MM.1S (cell line): Measurements from ENCODE around the gene LRRC18.

Experiments used
- DNase-seq: peaks from one replicate; pipeline ENCODE4 v3.0.0-alpha.2; 2015
- H2AFZ ChIP-seq: fragments of 300-600 bp; sonication (generic); 2 replicates; pipeline ENCODE4 v1.6.0; 2016; ENCODE audit warnings: antibody characterized with exemption, low read length
- H3F3A ChIP-seq: fragments of 300-600 bp; sonication (generic); 2 replicates; pipeline ENCODE4 v1.6.1; 2016; ENCODE audit warnings: mild to moderate bottlenecking, antibody characterized with exemption, low read length, moderate library complexity, mixed read lengths; ENCODE audit not compliant: insufficient read depth
- H3K27ac ChIP-seq: fragments of 300-600 bp; sonication (generic); 2 replicates; pipeline ENCODE4 v1.5.1; 2016; ENCODE audit warnings: mild to moderate bottlenecking, low read length
- H3K27me3 ChIP-seq: fragments of 300-600 bp; sonication (generic); replicated peaks from 2 replicates; pipeline ENCODE4 v1.6.0; 2016; ENCODE audit warnings: low read length; ENCODE audit not compliant: insufficient read depth
- H3K36me3 ChIP-seq: fragments of 300-600 bp; sonication (generic); replicated peaks from 2 replicates; pipeline ENCODE4 v1.6.1; 2016; ENCODE audit warnings: mild to moderate bottlenecking, low read length, mixed read lengths; ENCODE audit not compliant: insufficient read depth
- H3K4me1 ChIP-seq: fragments of 300-600 bp; sonication (generic); 2 replicates; pipeline ENCODE4 v1.6.1; 2016; ENCODE audit warnings: low read length, mixed read lengths
- H3K4me2 ChIP-seq: fragments of 300-600 bp; sonication (generic); 2 replicates; pipeline ENCODE4 v1.6.0; 2016; ENCODE audit warnings: low read depth, low read length
- H3K4me3 ChIP-seq: fragments of 300-600 bp; sonication (generic); 2 replicates; pipeline ENCODE4 v1.5.1; 2016; ENCODE audit warnings: low read length, mixed read lengths
- H3K79me2 ChIP-seq: fragments of 300-600 bp; sonication (generic); 2 replicates; pipeline ENCODE4 v1.6.1; 2016; ENCODE audit warnings: mixed run types, low read length, mixed read lengths
- H3K9ac ChIP-seq: fragments of 300-600 bp; sonication (generic); 2 replicates; pipeline ENCODE4 v1.6.1; 2016; ENCODE audit warnings: low read length, mixed read lengths
- H3K9me2 ChIP-seq: fragments of 300-600 bp; sonication (generic); replicated peaks from 2 replicates; pipeline ENCODE4 v1.6.1; 2016; ENCODE audit warnings: mild to moderate bottlenecking, low read length, mixed read lengths; ENCODE audit not compliant: insufficient read depth
- H3K9me3 ChIP-seq: fragments of 300-600 bp; sonication (generic); replicated peaks from 2 replicates; pipeline ENCODE4 v1.6.1; 2016; ENCODE audit warnings: mild to moderate bottlenecking, low read length, mixed read lengths; ENCODE audit not compliant: insufficient read depth
- H4K20me1 ChIP-seq: fragments of 300-600 bp; sonication (generic); 2 replicates; pipeline ENCODE4 v1.6.1; 2016; ENCODE audit warnings: mild to moderate bottlenecking, low read length, moderate library complexity, mixed read lengths; ENCODE audit not compliant: insufficient read depth
- CTCF ChIP-seq: fragments of 300-600 bp; sonication (generic); IDR thresholded peaks from 2 replicates; pipeline ENCODE4 v1.5.1; 2016; ENCODE audit warnings: antibody characterized with exemption, low read length, mixed read lengths
- EZH2 ChIP-seq: fragments of 300-600 bp; sonication (generic); optimal IDR thresholded peaks from 2 replicates; pipeline ENCODE3; 2017; ENCODE audit warnings: low read depth, mild to moderate bottlenecking, antibody characterized with exemption, low read length, mixed read lengths
- EZH2phosphoT487 ChIP-seq: fragments of 300-600 bp; sonication (generic); IDR thresholded peaks from 2 replicates; pipeline ENCODE4 v1.6.1; 2018; ENCODE audit warnings: antibody characterized with exemption, low read length

Gene LRRC18

GRCh38 chr10:48934672-48935501 lies 4.8 kb downstream of the LRRC18 start:
- no peaks in the 10 kb centered on the region for H3K27me3 ChIP-seq
- no peaks in the 10 kb centered on the region for H3K9me3 ChIP-seq
- H4K20me1 ChIP-seq: no peaks in the 10 kb centered on the region
- no peak overlapping the region for H3K9ac ChIP-seq
- no peaks in the 10 kb centered on the region for H3K36me3 ChIP-seq
- no peaks in the 10 kb centered on the region for H3K4me1 ChIP-seq
- no peak overlapping the region for H3K4me2 ChIP-seq
- no peak overlapping the region for H3K4me3 ChIP-seq
- no peaks in the 10 kb centered on the region for H3K9me2 ChIP-seq
- no peak for TF ChIP-seq EZH2phosphoT487
- no peak for TF ChIP-seq CTCF
- no peaks in the 10 kb centered on the region for H3F3A ChIP-seq
- no peak overlapping the region for H3K27ac ChIP-seq
- no peaks in the 10 kb centered on the region for H3K79me2 ChIP-seq
- H2AFZ ChIP-seq: no peak overlapping the region
- DNase-seq: no peak

GRCh38 chr10:48932831-48933664 lies 6.6 kb downstream of the LRRC18 start:
- Histone ChIP-seq H3K9me3 (no peaks in the 10 kb centered on the region), H3K79me2 (no peaks in the 10 kb centered on the region), H3K9me2 (no peaks in the 10 kb centered on the region), H3K36me3 (no peaks in the 10 kb centered on the region), H3K27me3 (no peaks in the 10 kb centered on the region), H3K4me1 (no peaks in the 10 kb centered on the region), H3F3A (no peaks in the 10 kb centered on the region), H2AFZ (no peak overlapping the region), H3K9ac (no peak overlapping the region), H3K4me3 (no peak overlapping the region), H3K4me2 (no peak overlapping the region), H3K27ac (no peak overlapping the region), H4K20me1 (no peaks in the 10 kb centered on the region)
- DNase-seq: no peak
- TF ChIP-seq EZH2 (no peak), CTCF (no peak), EZH2phosphoT487 (no peak)

- Histone ChIP-seq H3K4me1 (no peaks in the 10 kb centered on the region), H4K20me1 (no peaks in the 10 kb centered on the region), H3F3A (no peaks in the 10 kb centered on the region), H3K79me2 (no peaks in the 10 kb centered on the region), H3K36me3 (no peaks in the 10 kb centered on the region), H2AFZ (no peak overlapping the region), H3K9me3 (no peaks in the 10 kb centered on the region), H3K27ac (no peak overlapping the region), H3K9ac (no peak overlapping the region), H3K4me3 (no peak overlapping the region), H3K4me2 (no peak overlapping the region), H3K27me3 (no peaks in the 10 kb centered on the region), H3K9me2 (no peaks in the 10 kb centered on the region)
- DNase-seq: no peak
- TF ChIP-seq EZH2phosphoT487 (no peak), EZH2 (no peak), CTCF (no peak)
Observed at GRCh38 chr10:48931188-48931587, 8.5 kb downstream of the LRRC18 start.
